BE2C (cell line): ENCODE results near the gene CNPY1.

Experiments used
- DNase-seq: peaks from one replicate; pipeline ENCODE4 v3.0.0-alpha.2; 2020
- H3K27me3 ChIP-seq: fragments of 250-450 bp; sonication (Bioruptor Pico); 2 replicates; pipeline ENCODE4 v1.5.1; 2020; ENCODE audit warnings: mild to moderate bottlenecking
- H3K36me3 ChIP-seq: fragments of 250-450 bp; sonication (Bioruptor Pico); 2 replicates; pipeline ENCODE4 v1.5.1; 2020; ENCODE audit warnings: mild to moderate bottlenecking
- H3K4me1 ChIP-seq: fragments of 250-450 bp; sonication (Bioruptor Pico); 2 replicates; pipeline ENCODE4 v1.5.1; 2020
- H3K4me3 ChIP-seq: 2 replicates; pipeline ENCODE4 v1.5.1; 2011; ENCODE audit warnings: low read depth, low read length
- H3K9me3 ChIP-seq: fragments of 250-450 bp; sonication (Bioruptor Pico); 2 replicates; pipeline ENCODE4 v1.5.1; 2020
- CTCF ChIP-seq: IDR thresholded peaks from 2 replicates; pipeline ENCODE4 v1.5.1; 2012; ENCODE audit warnings: mild to moderate bottlenecking, low read depth, low read length

The CNPY1 gene

GRCh38 chr7:155527664-155528063 is 18.7 kb downstream of the CNPY1 start:
- no peak for DNase-seq
- Histone ChIP-seq H3K27me3 (peaks cover 83% of the 10 kb centered on the region), H3K9me3 (no peaks in the 10 kb centered on the region)

GRCh38 chr7:155526225-155526624 is 20.1 kb downstream of the CNPY1 start:
- no peak for TF ChIP-seq CTCF
- DNase-seq, result no peak
- no peaks in the 10 kb centered on the region for H3K36me3 ChIP-seq
- no peak overlapping the region for H3K4me3 ChIP-seq
- H3K4me1 ChIP-seq, result no peaks in the 10 kb centered on the region
- H3K27me3 ChIP-seq, result peaks cover 83% of the 10 kb centered on the region
- H3K9me3 ChIP-seq, result no peaks in the 10 kb centered on the region

More at GRCh38 chr7:155527664-155528063, 18.7 kb downstream of the CNPY1 start:
- TF ChIP-seq CTCF, result no peak
- Histone ChIP-seq H3K4me1 (no peaks in the 10 kb centered on the region), H3K4me3 (no peak overlapping the region), H3K36me3 (no peaks in the 10 kb centered on the region)

- H3K9me3 ChIP-seq, result no peaks in the 10 kb centered on the region
- peaks cover 86% of the 10 kb centered on the region for H3K27me3 ChIP-seq
- no peak for DNase-seq
- H3K4me1 ChIP-seq, result no peaks in the 10 kb centered on the region
- no peak overlapping the region for H3K4me3 ChIP-seq
- no peaks in the 10 kb centered on the region for H3K36me3 ChIP-seq
- no peak for TF ChIP-seq CTCF
Measured at GRCh38 chr7:155524018-155524556, 22.3 kb downstream of the CNPY1 start.

- TF ChIP-seq CTCF, result no peak
- H3K27me3 ChIP-seq, result peaks cover 90% of the 10 kb centered on the region
Measured at GRCh38 chr7:155523168-155523675, 23.1 kb downstream of the CNPY1 start.

GRCh38 chr7:155521743-155522398 is 24.5 kb downstream of the CNPY1 start:
- TF ChIP-seq CTCF, result no peak
- Histone ChIP-seq H3K4me1 (no peaks in the 10 kb centered on the region), H3K27me3 (peaks cover 94% of the 10 kb centered on the region), H3K9me3 (no peaks in the 10 kb centered on the region), H3K36me3 (no peaks in the 10 kb centered on the region), H3K4me3 (no peak overlapping the region)
- DNase-seq, result no peak

More at GRCh38 chr7:155523168-155523675, 23.1 kb downstream of the CNPY1 start:
- H3K9me3 ChIP-seq, result no peaks in the 10 kb centered on the region
- H3K4me1 ChIP-seq, result no peaks in the 10 kb centered on the region
- no peaks in the 10 kb centered on the region for H3K36me3 ChIP-seq
- no peak overlapping the region for H3K4me3 ChIP-seq
- no peak for DNase-seq
